Inflammatory macrophage treated with lipopolysaccharide for 4 hours (primary cell): ENCODE measurements around the gene SFXN2.
"Not testable (repeated sequence)": the region's sequence is repeated elsewhere in the genome, so short reads cannot be mapped to it uniquely, and the experiment has no call there.

Experiments
- DNase-seq: peaks from one replicate; pipeline ENCODE4 v3.0.0-alpha.2; 2020

SFXN2 gene, protein sequence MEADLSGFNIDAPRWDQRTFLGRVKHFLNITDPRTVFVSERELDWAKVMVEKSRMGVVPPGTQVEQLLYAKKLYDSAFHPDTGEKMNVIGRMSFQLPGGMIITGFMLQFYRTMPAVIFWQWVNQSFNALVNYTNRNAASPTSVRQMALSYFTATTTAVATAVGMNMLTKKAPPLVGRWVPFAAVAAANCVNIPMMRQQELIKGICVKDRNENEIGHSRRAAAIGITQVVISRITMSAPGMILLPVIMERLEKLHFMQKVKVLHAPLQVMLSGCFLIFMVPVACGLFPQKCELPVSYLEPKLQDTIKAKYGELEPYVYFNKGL

DNA sequence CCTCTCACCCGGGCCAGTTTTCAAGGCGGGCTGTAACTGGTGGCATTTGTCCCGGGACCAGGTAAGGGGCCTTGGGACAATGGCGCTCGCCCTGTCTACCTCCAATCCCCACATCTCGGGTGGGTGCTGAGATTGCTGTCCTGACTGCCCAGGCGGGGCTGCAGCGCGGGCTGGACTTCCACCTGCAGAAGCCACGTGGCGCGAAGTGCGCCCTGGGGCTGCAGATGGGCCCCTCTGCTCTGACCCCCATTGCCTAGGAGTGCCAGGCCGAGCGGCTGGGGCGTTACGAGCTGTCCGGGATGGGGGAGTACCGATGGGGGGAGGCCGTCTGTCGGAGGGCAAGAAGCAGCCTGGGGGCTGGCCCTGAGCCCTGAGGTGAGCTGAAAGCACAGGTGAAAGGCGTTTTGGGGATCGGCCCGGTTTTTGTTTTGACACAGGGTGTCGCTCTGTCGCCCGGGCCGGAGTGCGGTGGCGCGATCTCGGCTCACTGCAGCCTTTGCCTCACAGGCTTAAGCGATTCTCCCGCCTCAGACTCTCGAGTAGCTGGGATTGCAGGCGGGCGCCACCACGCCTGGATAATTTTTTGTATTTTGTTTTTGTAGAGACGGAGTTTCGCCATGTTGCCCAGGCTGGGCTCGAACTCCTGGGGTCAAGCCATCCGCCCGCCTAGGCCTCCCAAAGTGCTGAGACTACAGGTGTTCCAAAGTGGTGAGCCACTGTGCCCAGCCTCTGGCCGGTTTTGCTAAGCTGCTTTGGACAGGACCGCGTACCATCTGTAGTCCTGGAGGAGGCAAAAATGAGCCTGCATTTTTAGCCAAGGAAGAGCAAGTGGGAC, at the start of gene SFXN2:
TSS of gene SFXN2 (plus strand) at position 16 of the 835 bp plus-strand sequence. CDS start 12,001 bp downstream, outside the sequence.
- DNase-seq, result no peak

DNA sequence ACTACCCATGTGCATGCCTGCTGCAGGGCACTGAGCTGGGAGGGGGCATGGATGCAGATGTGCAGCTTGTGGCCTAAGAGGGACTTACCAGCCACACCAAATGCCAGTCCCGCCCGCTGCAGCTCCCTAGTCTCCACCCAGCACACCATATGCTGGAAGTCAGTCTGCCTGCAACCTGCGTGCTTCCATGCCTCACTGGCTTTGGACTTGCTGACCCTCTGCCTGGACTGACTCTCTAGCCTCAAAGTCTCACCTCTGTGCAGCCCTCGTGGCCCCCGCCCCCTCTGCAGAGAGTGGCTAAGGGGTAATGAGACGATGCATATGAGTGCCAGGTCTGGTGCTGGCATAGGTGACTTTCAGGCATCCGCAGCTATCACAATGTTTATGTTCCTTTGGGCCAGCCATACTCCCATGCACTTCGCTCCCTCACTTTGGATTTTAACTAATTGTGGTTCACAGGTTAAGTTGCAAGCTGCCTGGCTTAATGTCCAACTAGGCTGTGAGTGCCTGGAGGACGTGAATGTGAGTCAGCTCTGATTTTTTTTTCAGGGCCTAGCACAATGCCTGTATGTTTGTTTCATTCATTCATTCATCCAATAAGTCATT, 48.4 kb upstream of the SFXN2 start:
- DNase-seq, result no peak

DNA sequence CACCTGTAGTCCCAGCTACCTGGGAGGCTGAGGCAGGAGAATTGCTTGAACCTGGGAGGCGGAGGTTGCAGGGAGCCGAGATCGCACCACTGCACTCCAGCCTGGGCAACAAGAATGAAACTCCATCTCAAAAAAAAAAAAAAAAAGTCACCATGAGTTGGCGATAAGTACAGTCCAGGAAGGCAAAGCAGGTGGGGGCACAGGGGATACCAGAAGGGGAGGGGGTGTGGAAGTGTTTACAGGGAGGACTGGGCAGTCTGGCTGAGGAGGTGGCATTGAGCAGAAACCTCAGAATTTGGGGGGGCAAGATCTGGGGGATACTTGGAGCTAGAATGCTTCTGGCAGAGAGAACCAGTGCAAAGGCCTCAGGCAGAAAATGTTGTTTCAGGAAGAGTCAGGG, 47.0 kb upstream of the SFXN2 start:
- DNase-seq, result not testable (repeated sequence)

DNA sequence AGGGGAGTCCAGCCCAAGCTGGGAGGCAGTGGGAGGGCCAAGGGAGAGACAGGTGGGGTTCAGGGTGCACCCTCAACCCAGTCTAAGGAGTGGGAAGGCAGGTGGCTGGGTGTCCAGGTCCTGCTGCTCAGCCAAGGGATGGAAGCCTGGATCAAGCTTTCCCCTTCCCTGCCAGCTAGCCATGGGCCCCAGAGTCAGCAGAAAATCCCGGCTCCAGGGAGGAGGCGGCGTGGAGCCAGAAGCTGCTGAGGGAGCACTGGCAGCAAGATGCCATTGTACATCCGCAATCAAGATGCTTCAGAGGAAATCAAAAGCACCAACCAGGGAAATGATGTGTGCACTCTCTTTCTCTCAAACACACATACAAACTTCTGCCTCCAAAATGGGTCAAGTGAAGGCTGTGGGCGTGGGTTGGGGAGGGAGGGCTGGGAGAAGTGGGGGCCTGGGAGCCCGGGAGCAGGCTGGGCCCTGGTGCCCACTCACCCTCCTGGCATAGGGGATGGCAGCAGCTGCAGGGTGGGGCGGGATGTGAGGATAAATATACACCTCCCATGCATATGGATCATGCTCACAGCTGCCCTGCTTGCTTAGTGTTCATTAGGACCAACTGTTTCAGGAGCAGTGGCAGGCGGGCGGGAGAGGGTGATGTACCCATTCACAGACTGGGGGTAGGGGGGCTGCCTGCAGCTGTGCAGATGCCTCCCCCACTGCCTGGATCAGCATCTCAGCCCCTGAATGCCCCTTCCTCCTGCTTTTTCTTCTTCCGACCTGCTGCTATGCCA, 45.9 kb upstream of the SFXN2 start:
- no peak for DNase-seq

DNA sequence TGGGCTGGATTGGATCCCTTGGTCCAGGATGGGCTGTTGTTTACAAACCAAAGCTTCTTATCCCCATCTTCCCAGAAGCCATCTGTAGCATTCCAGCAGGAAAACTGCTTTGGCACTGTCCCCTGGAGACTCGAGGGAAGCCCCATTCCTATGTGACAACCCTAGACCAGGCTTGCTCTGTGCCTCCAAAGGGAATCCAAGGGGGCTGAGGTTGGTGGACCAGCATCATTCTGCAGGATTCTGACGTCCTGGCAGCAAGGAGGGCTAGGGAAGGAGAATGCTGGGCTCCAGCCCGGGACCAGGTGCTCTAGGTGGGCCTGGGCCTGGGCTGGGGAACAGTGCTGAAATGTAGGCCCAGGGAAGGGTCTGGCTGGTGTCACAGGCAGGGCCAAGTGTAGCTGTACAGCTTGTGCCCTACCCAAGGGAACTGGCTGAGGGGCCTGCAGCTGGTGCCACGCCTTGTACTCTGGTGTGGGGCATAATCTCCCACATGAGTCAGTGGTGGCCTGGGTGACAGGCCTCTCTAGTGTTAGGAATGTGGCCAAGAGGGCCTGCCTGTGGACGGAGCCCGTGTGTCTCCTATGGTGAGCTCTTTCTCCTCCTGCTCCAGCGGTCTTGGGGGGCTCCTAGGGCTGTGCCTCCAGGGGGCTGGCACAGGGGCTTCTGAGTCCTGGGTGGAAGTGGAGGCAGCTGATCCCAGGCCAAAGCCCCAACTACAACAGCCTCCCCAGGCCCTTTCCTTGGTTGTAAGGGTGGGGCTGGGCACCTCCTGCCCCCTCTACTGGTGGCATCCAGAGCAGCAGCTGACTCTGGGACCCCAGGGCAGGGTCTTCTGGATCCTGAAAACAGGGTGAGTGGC, 45.0 kb upstream of the SFXN2 start:
- no peak for DNase-seq

DNA sequence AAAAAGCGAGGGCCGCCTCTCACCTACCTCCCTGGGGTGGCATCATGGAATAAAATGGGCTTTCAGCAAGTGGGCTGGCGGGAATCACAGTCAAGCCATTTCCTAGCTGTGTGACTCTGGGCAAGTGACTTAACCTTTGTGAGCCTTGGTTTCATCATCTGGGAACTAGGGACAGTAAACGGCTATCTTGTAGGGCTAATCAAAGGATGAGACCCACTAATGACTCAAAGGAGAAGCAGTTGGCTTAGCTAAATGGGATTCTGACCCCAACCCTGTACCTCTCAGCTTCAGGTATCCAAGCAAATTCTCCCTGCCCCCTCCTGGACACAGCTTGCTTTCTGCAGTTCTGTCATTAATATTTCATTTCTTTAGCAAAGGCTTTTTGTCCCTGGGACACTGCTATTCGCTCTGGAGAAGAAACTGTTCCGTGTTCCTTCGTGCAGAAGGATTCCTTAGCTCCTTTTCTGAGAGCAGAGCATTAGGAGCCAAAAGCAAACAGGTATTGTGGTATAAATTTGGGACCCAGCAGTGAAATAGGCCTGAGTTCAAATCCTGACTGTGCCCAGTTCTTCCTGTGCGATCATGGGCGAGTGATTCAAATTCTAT, 44.3 kb upstream of the SFXN2 start:
- no peak for DNase-seq

DNA sequence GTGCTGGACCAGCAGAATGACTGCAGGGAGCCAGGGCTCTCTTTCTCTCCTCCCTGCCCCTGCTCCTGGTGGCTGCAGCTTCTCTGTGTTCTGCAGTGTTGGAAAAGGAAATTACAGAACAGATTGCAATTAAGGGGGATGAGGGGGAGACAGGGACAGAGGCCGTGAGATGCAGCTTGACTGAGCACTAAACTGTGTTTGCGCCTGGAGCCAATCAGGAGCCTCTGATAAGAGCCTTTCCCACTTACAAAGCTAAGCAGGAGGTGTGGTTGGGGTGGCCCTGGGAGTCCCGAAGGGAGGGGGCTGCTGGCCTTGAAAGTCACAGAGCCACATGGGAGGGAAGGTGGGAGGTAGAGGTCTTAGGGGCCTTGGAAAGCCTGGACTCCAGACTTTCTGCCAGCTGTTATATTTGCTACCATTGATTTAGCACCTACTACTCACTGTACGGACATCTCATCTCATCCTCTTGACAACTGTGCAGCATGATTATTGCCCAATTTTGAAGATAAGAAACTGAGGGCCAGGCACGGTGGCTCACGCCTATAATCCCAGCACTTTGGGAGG, 43.5 kb upstream of the SFXN2 start:
- no peak for DNase-seq

DNA sequence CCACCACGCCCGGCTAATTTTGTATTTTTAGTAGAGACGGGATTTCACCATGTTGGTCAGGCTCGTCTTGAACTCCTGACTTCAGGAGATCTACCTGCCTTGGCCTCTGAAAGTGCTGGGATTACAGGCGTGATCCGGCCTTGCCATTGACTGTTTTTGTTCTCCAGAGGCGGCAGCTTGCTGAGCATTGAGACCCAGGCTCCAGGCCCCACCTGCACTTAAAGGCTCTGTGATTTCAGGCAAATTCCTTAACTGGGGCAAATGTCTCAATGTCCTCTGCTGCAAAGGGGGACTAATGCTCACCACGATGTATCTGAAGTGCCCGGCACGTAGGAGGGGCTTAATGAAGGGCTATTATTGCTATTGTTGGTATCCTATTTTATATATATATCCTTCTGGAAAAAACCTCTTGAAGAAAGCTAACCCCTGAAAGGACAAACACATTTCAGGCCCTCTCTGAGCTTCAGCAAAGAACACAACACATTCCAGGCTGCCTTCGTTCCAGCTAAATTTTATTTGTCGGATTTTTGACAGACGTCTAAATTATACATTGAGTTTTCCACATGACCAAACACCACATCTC, 41.1 kb upstream of the SFXN2 start:
- no peak for DNase-seq

DNA sequence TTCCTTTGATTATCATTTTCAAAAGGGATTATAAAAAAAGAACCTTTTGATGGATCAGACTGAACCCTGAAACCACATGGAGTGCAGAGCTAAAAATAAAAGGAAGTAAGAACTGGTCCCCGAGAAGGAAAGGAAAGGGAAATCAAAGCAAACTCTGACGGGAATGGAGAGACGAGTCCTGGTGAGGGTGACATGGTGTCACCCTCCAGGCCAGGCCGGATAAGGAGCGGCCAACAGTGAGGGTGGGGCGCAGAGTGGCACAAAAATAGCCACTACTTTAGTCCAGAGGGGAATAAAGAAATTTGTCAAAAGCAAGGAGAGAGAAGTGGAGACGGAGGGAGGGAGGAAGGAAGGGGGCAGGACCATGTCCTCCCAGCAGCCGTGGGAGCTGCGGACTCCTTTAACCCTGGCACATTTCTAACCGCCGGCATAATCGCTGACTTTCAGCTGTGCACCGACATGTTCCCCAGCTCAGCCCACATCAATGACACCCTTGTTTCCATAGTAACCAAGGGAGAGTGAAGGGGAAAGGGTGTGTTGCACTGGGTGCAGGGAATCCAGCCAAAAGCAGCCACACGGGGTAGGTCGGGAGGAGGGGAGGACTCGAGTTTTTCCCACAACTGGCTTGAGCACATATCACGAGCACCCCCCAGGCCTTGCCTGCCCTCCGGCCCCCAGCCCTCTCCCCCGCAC, 40.5 kb upstream of the SFXN2 start:
- DNase-seq, result peak; percentile 80

DNA sequence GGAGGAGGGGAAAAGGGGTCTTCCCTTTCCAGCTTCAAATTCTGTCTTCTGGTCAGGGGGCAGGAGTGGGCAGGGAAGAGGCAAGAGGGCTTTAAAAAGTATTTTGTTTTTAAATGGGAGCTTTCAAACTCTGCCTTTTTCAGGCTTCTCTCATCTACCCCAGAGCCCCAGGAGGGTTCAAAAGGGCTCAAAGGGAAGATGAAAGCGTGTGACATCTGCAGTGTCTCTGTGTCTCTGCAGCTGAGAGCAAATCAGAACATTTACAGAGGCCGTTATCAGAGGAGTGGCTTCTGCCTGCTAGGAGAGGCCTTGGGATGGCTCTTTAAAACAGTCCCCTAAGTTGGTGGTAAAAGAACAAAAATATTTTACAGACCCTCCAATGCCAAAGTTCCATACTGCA, 39.9 kb upstream of the SFXN2 start:
- no peak for DNase-seq

DNA sequence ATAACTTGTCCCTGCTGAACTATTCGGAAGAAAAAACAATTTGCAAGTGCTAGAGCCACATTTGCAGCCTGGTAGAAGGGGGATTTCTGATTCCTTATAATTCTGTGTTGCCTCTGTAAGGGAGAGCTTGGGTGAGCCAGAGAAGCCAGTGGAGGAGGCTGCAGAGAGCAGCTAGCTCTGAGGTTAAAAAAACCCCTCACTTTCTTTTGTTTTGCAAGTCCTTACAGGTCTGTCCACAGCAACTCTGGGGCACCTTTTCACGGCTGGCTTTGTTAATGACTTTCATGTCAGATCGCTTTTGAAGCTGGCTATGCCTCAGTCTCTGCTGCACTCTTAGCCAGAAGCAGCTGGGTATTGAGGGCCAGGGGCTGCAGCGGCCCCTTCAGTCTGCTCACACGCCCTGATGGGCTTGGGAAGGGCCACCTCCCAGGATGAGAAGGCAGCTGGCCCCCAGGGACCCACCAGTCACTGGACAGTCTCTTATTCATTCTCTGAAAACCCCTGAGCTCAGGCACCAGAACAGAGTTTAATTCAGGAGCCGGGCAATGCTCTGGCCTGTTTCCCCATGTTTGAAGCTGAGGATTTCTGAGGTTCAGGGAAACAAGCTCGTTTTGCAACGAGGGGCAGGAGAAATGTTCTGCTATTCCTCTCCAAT, 39.3 kb upstream of the SFXN2 start:
- no peak for DNase-seq

DNA sequence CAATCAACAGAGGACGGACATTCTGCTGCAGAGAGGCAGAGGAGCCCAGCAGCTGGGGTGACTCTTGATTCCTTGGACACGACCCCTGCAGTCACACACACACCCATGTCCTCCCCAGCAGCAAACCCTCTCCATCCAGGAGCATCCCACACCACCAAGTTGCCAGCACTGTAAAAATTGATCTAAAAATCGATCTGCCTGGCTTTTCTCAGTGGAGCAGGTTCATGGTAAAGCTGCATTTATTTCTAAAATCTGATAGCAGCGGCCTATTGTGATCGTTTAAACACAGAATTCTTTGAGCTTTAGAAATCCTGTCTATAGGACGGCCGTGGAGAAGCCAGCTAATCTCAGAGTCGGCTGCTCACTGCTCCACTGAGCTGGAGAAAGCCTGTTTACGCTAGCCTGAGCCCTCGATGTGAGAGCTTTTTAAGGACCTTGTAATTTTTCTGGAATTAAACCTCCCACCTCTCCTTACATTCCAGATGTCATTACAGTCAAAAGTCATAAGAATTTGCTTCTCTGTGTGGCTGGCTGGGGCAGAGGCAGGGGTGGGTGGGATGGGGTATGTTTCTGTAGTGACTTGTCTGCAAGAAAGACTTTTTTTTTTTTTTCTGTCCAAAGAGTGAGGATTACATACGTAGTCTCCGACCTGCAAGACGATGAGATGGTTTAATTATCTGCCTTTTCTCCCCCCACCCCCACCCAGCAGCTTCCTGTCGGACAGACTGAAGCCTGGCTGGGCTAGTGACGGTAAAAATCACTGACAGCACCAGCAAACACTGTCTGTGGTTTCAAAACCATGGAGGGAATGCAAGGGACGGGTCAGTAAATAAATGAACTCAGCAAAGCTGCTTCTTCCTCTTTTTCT, 38.5 kb upstream of the SFXN2 start:
- DNase-seq, result peak; percentile 90

DNA sequence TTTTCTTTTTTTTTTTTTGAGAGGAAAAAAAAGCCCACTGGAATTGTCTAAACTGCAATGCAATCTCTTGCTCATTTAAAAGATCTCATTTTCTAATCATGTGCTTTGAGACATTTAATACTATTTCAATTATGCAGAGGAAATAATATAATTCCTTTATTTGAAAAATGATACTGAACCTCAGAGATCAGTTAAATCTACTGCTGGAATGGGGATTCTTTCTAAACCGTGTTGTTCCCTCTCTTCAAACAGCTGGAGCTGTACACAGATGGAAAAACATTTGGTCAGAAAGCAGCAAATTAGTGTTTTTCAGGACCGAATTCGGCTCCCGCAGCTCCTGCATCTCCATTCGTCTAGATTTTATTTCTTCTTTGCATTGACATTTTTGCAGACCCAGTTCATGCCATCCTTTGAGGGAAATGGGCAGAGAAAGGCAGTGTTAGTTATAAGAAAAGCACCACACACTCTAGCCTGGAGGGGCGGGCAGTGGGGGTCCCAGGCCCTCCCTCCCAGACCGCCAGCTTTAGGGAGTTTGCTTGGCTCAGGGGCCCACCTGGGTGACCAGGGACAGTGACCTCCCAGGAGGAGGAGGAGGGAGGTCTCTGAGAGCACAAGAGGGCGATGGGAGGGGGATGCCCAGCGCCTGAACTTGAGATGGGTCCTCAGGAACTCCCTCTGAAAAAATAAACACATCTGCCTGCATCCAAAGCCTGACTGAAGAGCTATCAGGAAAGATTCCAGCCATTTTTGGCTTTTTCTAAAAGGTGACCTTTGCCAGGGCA, 37.7 kb upstream of the SFXN2 start:
- DNase-seq, result no peak

DNA sequence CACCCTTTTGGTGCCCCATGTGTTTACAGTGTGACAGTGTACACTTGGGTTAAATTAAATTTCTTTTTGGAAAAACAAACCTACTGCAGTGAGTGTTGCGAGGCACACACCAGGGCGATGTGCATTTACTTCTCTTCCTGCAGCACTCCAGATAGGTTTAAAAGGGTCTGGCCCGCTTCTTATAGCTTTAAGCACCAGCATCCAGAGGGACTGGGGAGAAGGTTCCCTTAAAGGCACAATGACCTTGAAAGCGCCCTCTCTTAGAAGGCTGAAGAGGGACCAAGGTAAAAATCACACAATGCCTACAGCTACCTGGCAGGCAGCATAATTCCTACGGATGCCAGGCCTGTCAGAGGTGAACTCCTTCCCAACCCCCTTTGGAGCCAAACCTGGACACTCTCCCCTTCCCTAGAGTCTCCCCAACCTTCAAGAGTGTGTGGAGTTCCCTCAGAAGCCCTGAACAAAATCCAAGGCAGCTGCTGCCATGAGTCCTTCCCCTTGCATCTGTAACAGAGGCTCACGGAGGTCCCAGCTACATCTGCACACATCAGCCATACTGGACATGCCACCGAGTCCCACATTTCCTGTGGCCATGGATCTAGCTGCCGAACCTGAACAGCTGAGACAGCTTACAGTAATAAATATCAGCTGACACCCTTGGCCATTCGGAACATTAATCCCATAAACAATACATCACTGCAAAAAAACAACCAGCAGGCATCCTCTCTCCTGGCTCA, 36.9 kb upstream of the SFXN2 start:
- no peak for DNase-seq

DNA sequence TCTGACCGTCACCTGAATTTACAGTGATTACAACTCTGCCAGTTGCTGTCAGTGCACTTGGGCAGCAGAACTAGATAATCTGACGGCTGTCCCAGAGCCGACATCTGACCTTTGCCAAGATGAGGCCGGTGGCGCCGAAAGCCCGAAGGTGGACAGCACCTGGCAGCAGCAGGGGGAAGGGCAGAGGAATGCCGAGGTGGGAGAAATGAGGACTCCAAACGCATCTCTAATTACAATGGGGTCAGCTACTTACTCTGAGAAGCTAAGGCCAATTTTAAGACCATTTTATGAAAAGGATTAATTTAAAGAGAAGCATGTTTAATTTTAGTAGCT, 36.4 kb upstream of the SFXN2 start:
- DNase-seq, result no peak

DNA sequence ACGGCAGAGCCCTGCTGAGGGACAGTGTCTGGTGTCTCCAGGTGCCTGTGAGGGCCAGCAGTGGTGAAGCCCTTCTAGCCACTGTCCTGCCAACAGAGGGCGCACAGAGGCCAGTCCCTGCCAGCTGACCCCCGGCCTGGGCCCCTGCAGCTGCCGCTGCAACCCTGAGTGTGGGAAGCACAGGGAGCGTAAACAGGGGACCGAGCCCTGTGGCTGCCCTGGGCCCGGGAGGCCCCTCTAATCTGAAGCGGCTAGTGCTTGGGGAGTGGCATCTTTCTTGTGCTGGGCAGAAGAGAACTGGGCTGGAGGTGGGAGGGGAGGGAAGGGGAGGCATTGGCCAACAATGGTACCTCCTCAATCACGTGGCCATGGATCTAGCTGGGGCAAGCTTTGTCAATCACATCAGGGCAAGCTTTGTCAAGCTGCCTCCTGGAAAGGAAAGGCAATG, 35.6 kb upstream of the SFXN2 start:
- DNase-seq, result peak; percentile 61

DNA sequence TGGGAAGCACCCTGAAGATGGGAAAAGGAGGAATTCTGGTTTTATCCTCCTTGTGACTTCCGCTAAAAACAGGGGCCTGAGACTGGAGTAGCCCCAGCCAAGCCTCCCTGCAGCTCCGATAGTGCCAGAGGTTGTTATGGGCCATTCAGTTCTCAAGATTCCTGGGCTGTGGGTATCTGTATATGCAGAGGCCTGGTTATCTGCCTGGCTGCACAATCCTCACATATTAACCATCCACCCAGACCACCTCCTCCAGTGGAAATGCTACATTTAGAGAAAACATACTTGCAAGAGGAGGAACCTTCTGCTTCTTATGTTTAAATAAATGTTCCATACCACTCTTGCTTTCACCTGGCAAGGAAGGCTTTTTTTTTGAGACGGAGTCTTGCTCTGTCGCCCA, 34.8 kb upstream of the SFXN2 start:
- no peak for DNase-seq
